Stromal cell of bone marrow (primary cell): ENCODE results near the gene TNFSF13B.
"Not testable (repeated sequence)": the region's sequence is repeated elsewhere in the genome, so short reads cannot be mapped to it uniquely, and the experiment has no call there.

Experiments used
- DNase-seq: peaks from one replicate; pipeline ENCODE4 v3.0.0-alpha.2; 2012; ENCODE audit warnings: low read depth

TNFSF13B gene

GRCh38 chr13:108281901-108282300, 12.4 kb downstream of the TNFSF13B start:
- DNase-seq: no peak

GRCh38 chr13:108283110-108283509, 13.6 kb downstream of the TNFSF13B start:
- peak; percentile 52 for DNase-seq

GRCh38 chr13:108288741-108289140, 19.2 kb downstream of the TNFSF13B start:
- DNase-seq: no peak

- DNase-seq: no peak
Measured at GRCh38 chr13:108289819-108290218, 20.3 kb downstream of the TNFSF13B start.

GRCh38 chr13:108297114-108297513, 27.6 kb downstream of the TNFSF13B start:
- DNase-seq: no peak

- no peak for DNase-seq
Measured at GRCh38 chr13:108302279-108302678, 32.8 kb downstream of the TNFSF13B start.

- DNase-seq: no peak
Measured at GRCh38 chr13:108304170-108305016, 34.9 kb downstream of the TNFSF13B start.

GRCh38 chr13:108305655-108306054, 36.1 kb downstream of the TNFSF13B start:
- no peak for DNase-seq

- no peak for DNase-seq
Measured at GRCh38 chr13:108306860-108307259, 37.3 kb downstream of the TNFSF13B start.

GRCh38 chr13:108311596-108311995, 42.1 kb downstream of the TNFSF13B start:
- DNase-seq: not testable (repeated sequence)

GRCh38 chr13:108313382-108313781, 43.9 kb downstream of the TNFSF13B start:
- no peak for DNase-seq

GRCh38 chr13:108315273-108315672, 45.8 kb downstream of the TNFSF13B start:
- DNase-seq: no peak

GRCh38 chr13:108315991-108316390, 46.5 kb downstream of the TNFSF13B start:
- DNase-seq: no peak

GRCh38 chr13:108316413-108316812, 46.9 kb downstream of the TNFSF13B start:
- no peak for DNase-seq

GRCh38 chr13:108322206-108322824, 52.8 kb downstream of the TNFSF13B start:
- peak; percentile 20 for DNase-seq

- no peak for DNase-seq
Measured at GRCh38 chr13:108323031-108323430, 53.5 kb downstream of the TNFSF13B start.

GRCh38 chr13:108325863-108326262, 56.3 kb downstream of the TNFSF13B start:
- DNase-seq: no peak

GRCh38 chr13:108326309-108326708, 56.8 kb downstream of the TNFSF13B start:
- DNase-seq: no peak

GRCh38 chr13:108328848-108329247, 59.3 kb downstream of the TNFSF13B start:
- no peak for DNase-seq

GRCh38 chr13:108332791-108333190, 63.3 kb downstream of the TNFSF13B start:
- DNase-seq: no peak

GRCh38 chr13:108342369-108343289, 73.1 kb downstream of the TNFSF13B start:
- DNase-seq: peak; percentile 18

- DNase-seq: no peak
Measured at GRCh38 chr13:108345016-108345415, 75.5 kb downstream of the TNFSF13B start.
